HG03460 (cell line): Measurements from ENCODE around the gene VPS26A.

Source experiments
- ATAC-seq: cut with Tn5 transposase; IDR thresholded peaks from one replicate; pipeline ENCODE4 v1.9.1; 2021; ENCODE audit not compliant: unreplicated experiment

Gene VPS26A

DNA sequence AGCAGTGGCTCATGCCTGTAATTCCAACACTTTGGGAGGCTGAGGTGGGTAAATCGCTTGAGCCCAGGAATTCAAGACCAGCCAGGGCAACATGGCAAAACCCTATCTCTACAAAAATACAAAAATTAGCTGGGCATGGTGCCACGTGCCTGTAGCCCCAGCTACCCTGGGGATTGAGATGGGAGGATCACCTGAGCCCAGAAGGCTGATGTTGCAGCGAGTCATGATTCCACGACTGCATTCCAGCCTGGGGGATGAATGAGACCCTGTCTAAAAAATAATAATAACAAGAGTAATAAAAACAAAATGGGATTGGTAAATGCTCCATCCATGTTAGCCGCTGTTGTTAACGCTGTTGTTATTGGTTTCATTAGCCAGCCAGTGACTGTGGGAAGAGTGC, 94.9 kb downstream of the VPS26A start:
- no peak for ATAC-seq

DNA sequence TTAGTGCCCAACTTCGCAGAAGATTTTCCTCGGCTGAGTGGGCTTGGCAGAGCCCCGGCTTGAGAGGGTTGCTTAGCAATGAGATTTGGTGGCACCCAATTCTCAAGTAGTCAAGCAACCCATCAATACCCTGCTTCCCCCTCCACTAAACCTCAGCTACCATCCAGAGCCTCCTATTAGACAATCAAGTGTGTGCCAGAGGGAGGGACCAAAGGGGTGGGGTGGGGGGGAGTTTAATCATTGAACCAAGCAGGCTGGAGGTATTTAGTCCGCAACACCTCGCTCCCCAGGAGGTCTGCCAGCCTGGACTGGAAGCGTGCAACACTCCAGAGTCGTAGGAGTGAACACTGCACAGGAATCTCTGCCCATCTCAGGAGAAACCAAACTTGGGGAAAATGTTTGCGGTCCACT, 96.1 kb downstream of the VPS26A start, which contains the start of gene HKDC1:
Gene HKDC1 (plus strand): TSS at position 292 of the 411 bp plus-strand sequence. CDS start 104 bp downstream, at position 396.
- no peak for ATAC-seq

DNA sequence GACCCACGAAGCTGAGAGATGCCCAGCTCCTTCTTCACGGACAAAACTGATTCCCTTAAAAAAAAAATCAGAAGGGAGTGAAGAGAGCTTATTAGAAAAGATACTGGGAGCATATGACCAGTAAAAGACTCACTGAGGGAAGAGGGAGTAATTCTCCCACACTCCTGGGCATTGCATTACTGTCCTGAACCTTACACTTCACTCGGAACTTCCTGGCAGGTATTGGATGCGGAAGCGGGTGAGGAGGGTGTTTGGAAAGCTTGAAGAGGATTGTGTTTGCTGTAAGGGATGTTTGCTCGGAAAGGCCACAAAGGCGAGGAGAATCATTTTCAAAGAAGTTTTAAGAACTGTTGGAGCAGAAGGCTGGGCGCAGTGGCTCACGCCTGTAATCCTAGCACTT, 96.5 kb downstream of the VPS26A start:
- no peak for ATAC-seq
